Aortic smooth muscle cell (primary cell): ENCODE data around the gene LIN7B. TPM values are rescaled to one million over a fixed set of nuclear protein-coding genes. Genes with fewer than 3 reads are reported as not detected.

Source experiments
- total RNA-seq: library from RNA; depleted of rRNA; stranded (reverse); fragments of >200 nt; gene quantifications from 2 replicates; pipeline ENCODE4 v1.2.3, GENCODE V29; 2014

The LIN7B gene, protein sequence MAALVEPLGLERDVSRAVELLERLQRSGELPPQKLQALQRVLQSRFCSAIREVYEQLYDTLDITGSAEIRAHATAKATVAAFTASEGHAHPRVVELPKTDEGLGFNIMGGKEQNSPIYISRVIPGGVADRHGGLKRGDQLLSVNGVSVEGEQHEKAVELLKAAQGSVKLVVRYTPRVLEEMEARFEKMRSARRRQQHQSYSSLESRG
- 13.0 and 15.6 TPM in 2 replicates for total RNA-seq

GRCh38 chr19:49113762-49114629, at the start of gene LIN7B:
Gene LIN7B (plus strand): TSS chr19:49114370. CDS start chr19:49114405, 35 bp downstream.

DNA sequence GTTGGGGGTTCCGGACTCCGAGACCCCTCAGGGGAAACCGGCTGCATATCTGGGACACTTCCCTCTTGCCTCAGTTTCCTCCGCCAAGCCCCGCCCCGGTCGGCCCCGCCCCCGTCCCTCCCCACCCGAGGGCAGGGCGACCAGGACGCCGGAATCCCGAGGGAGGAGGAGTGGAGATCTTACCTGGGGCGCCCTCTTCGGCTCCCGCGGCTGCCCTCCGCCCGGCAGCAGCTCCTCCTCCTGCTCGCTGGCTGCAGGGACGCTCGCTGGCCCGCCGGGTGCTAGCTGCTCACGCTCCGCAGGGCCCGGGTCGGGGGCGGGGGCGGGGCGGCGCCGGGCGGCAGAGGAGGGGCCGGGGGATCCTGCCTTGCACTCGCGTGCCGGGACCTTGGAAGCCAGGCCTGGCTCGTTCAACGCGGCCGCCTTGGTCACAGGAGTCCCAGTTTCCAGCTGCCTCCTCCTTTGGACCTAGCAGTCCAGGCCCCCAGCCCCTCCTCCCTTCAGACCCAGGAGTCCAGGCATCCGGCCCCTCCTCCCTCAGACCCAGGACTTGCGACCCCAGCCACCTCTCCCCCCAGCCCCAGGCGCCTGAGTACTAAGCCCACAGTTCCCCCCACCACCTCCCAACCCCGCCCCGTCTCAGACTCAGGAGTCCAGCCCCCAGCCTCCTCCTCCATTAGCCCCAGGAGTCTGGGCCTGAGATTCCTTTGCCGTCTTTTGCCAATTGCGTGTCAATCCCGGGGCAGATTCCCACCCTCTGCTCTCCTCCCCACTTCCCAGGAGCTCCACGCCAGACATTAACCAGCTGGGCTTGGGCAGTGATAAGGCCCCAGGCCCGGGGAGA, 49.2 kb upstream of the LIN7B start, which contains the start of gene NTF4:
Gene NTF4 (minus strand): TSS at position 51 of the 844 bp plus-strand sequence. CDS start 2,821 bp downstream, outside the sequence.

GRCh38 chr19:49085020-49085867, 28.9 kb upstream of the LIN7B start, which contains the start of gene SNRNP70:
Gene SNRNP70 (plus strand): TSS chr19:49085451. CDS start chr19:49086415, 964 bp downstream.

GRCh38 chr19:49118565-49119410, 4.6 kb downstream of the LIN7B start, which contains the start of gene C19orf73:
Gene C19orf73 (minus strand): TSS chr19:49119143. CDS start chr19:49119022, 121 bp downstream.

GRCh38 chr19:49119411-49120324, 5.5 kb downstream of the LIN7B start, which contains the start of gene PPFIA3:
Gene PPFIA3 (plus strand): TSS chr19:49119544. CDS start chr19:49127874, 8,330 bp downstream.

GRCh38 chr19:49155005-49155819, 41.0 kb downstream of the LIN7B start, which contains the start of gene HRC:
Gene HRC (minus strand): TSS chr19:49155396. CDS start chr19:49155237, 159 bp downstream.

GRCh38 chr19:49157445-49158224, 43.5 kb downstream of the LIN7B start, which contains the start of gene TRPM4:
Gene TRPM4 (plus strand): TSS chr19:49157792. CDS start chr19:49157867, 75 bp downstream.

Other genes with a start within 250 kb of the LIN7B start
- 17.2 and 18.3 TPM in 2 replicates for gene PLEKHA4, start 245.8 kb upstream of the LIN7B start, total RNA-seq
- gene PPP1R15A, start 241.9 kb upstream of the LIN7B start, total RNA-seq: 57.1 and 97.7 TPM in 2 replicates
- gene TULP2, start 215.6 kb upstream of the LIN7B start, total RNA-seq: under 0.01 TPM in 1 of 2 replicates, not detected in the other
- gene NUCB1, start 214.1 kb upstream of the LIN7B start, total RNA-seq: 169 and 221 TPM in 2 replicates
- 0.12 TPM in 1 of 2 replicates, not detected in the other for gene DHDH, start 180.7 kb upstream of the LIN7B start, total RNA-seq
- gene BAX, start 159.5 kb upstream of the LIN7B start, total RNA-seq: 48.5 and 68.4 TPM in 2 replicates
- 2,006 and 2,638 TPM in 2 replicates for gene FTL, start 149.1 kb upstream of the LIN7B start, total RNA-seq
- gene GYS1, start 121.1 kb upstream of the LIN7B start, total RNA-seq: 32.5 and 37.1 TPM in 2 replicates
- gene RUVBL2, start 120.5 kb upstream of the LIN7B start, total RNA-seq: 190 and 270 TPM in 2 replicates
- gene LHB, start 97.3 kb upstream of the LIN7B start, total RNA-seq: not detected in 2 replicates
- gene CGB3, start 90.0 kb upstream of the LIN7B start, total RNA-seq: not detected in 2 replicates
- not detected in 2 replicates for gene CGB2, start 82.5 kb upstream of the LIN7B start, total RNA-seq
- gene CGB1, start 77.5 kb upstream of the LIN7B start, total RNA-seq: not detected in 2 replicates
- gene CGB5, start 70.5 kb upstream of the LIN7B start, total RNA-seq: not detected in 2 replicates
- gene CGB8, start 65.3 kb upstream of the LIN7B start, total RNA-seq: not detected in 2 replicates
- gene CGB7, start 56.6 kb upstream of the LIN7B start, total RNA-seq: not detected in 2 replicates
- not detected in 2 replicates for gene NTF4, start 49.6 kb upstream of the LIN7B start, total RNA-seq
- gene KCNA7, start 41.7 kb upstream of the LIN7B start, total RNA-seq: not detected in 2 replicates
- 143 and 151 TPM in 2 replicates for gene SNRNP70, start 28.9 kb upstream of the LIN7B start, total RNA-seq
- 1.1 and 1.2 TPM in 2 replicates for gene C19orf73, start 4.8 kb downstream of the LIN7B start, total RNA-seq
- 1.8 and 2.1 TPM in 2 replicates for gene PPFIA3, start 5.2 kb downstream of the LIN7B start, total RNA-seq
- gene HRC, start 41.0 kb downstream of the LIN7B start, total RNA-seq: 0.26 and 1.2 TPM in 2 replicates
- 20.5 and 33.0 TPM in 2 replicates for gene TRPM4, start 43.4 kb downstream of the LIN7B start, total RNA-seq
- gene SLC6A16, start 210.8 kb downstream of the LIN7B start, total RNA-seq: 0.12 and 0.26 TPM in 2 replicates
- not detected in 2 replicates for gene CD37, start 221.0 kb downstream of the LIN7B start, total RNA-seq
- gene TEAD2, start 248.0 kb downstream of the LIN7B start, total RNA-seq: 13.7 and 16.0 TPM in 2 replicates
- gene DKKL1, start 249.5 kb downstream of the LIN7B start, total RNA-seq: not detected in 2 replicates